Measurements from ENCODE around the gene LYPD4. TPM values are rescaled to one million over a fixed set of nuclear protein-coding genes. Genes with fewer than 3 reads are reported as not detected.

LYPD4 gene
- total and polyA plus RNA-seq, 12 donors = 0.08 TPM; not detected in 11

- Histone ChIP-seq H3K27ac (no peak overlapping the region), H3K4me1 (replicated peaks in 1 of 2) (no peaks in the 10 kb centered on the region), H3K27me3 (peaks cover under 1% of the 10 kb centered on the region), H3K4me3 (no peak overlapping the region), H3K36me3 (replicated peaks in 1 of 2) (no peaks in the 10 kb centered on the region), H3K9me3 (replicated peaks in 1 of 3) (no peaks in the 10 kb centered on the region)
- WGBS, 4 donors = 61 to 75% (median 67%) methylated on average over 7 of the region's 7 CpGs
- TF ChIP-seq POLR2A (IDR thresholded peaks at IDR 0.05) (no peak), CTCF (IDR thresholded peaks at IDR 0.05) (no peak)
- intact Hi-C loops (cut with DNase I) = no loop called here
- DNase-seq = no peak
Observed at GRCh38 chr19:41843371-41843770, 1.1 kb downstream of the LYPD4 start.

GRCh38 chr19:41839211-41839610 lies 5.3 kb downstream of the LYPD4 start:
- no peaks in the 10 kb centered on the region for H3K9me3 ChIP-seq (replicated peaks in 1 of 3)
- no peak for DNase-seq
- no peaks in the 10 kb centered on the region for H3K36me3 ChIP-seq (replicated peaks in 1 of 2)
- TF ChIP-seq POLR2A (IDR thresholded peaks at IDR 0.05) (no peak), CTCF (IDR thresholded peaks at IDR 0.05) (no peak)
- intact Hi-C loops (cut with DNase I) = no loop called here
- WGBS, 4 donors = 62 to 84% (median 65%) methylated on average over 1 to 2 of the region's 2 CpGs
- H3K27me3 ChIP-seq = peaks cover 24% of the 10 kb centered on the region
- H3K4me1 ChIP-seq (replicated peaks in 1 of 2) = no peaks in the 10 kb centered on the region
- H3K27ac ChIP-seq = no peak overlapping the region
- no peak overlapping the region for H3K4me3 ChIP-seq

- Histone ChIP-seq H3K27ac (no peak overlapping the region), H3K36me3 (replicated peaks in 1 of 2) (no peaks in the 10 kb centered on the region), H3K27me3 (peaks cover 25% of the 10 kb centered on the region), H3K4me3 (no peak overlapping the region), H3K9me3 (replicated peaks in 1 of 3) (no peaks in the 10 kb centered on the region), H3K4me1 (replicated peaks in 1 of 2) (no peaks in the 10 kb centered on the region)
- intact Hi-C loops (cut with DNase I) = no loop called here
- TF ChIP-seq POLR2A (IDR thresholded peaks at IDR 0.05) (no peak), CTCF (IDR thresholded peaks at IDR 0.05) (no peak)
- WGBS, 4 donors = 43 to 49% (median 45%) methylated on average over 11 to 13 of the region's 13 CpGs
- no peak for DNase-seq
Observed at GRCh38 chr19:41837981-41838708, 6.3 kb downstream of the LYPD4 start.

- TF ChIP-seq CTCF (IDR thresholded peaks at IDR 0.05) (peak; percentile 26 to 61 (median 56)), POLR2A (IDR thresholded peaks at IDR 0.05) (no peak)
- no peaks in the 10 kb centered on the region for H3K4me1 ChIP-seq (replicated peaks in 1 of 2)
- WGBS, 4 donors = 33 to 37% (median 35%) methylated on average over 11 to 12 of the region's 12 CpGs
- intact Hi-C loops (cut with DNase I) = no loop called here
- H3K36me3 ChIP-seq (replicated peaks in 1 of 2) = no peaks in the 10 kb centered on the region
- H3K27me3 ChIP-seq = peaks cover 5% of the 10 kb centered on the region
- no peak overlapping the region for H3K4me3 ChIP-seq
- no peaks in the 10 kb centered on the region for H3K9me3 ChIP-seq (replicated peaks in 1 of 3)
- H3K27ac ChIP-seq = no peak overlapping the region
- DNase-seq = peak in 1 of 7 donors; percentile 22
Observed at GRCh38 chr19:41821003-41821735, 23.3 kb downstream of the LYPD4 start.

Data from adrenal gland (tissue), 12 donors.